ENCODE data around the gene GCSH.

GCSH gene

GRCh38 chr16:81099958-81100357, 3.8 kb upstream of the GCSH start:
- no peak for DNase-seq

DNA sequence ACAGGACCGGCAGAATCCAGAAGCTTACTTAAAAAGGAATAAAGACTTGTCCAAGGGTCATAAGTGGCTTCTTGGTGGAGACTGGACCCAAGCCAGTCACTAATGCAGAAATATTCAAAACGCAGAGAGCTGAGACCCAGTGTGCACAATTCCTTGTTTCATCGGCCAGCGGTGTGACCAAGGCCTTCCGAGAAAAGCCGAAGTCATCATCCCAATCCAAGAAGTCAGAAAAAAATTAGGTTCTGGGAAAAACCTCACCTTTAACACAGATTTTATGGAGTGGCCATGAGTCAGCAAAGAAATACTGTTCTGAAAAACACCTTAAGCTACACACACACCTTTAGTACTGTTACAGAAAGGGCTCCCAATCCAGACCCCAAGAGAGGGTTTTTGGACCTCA, 1.0 kb upstream of the GCSH start:
- no peak for DNase-seq

GRCh38 chr16:81096715-81097208, 567 bp upstream of the GCSH start:
- DNase-seq: no peak

DNA sequence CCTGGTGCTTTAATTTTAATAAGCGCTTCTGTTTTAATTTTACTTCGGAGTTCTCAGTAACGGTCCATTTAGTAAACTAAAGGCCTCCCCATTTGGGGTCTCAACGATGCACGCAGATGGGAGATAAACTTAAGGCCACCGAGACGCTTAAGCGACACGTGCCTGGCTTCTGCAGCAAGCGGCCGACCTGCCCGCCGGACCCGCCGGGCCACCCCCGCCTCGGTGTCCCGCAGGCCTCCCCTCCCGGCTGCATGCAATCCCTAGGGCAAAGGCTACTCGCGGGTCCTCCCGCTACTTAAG, 592 bp downstream of the GCSH start:
- no peak for DNase-seq

DNA sequence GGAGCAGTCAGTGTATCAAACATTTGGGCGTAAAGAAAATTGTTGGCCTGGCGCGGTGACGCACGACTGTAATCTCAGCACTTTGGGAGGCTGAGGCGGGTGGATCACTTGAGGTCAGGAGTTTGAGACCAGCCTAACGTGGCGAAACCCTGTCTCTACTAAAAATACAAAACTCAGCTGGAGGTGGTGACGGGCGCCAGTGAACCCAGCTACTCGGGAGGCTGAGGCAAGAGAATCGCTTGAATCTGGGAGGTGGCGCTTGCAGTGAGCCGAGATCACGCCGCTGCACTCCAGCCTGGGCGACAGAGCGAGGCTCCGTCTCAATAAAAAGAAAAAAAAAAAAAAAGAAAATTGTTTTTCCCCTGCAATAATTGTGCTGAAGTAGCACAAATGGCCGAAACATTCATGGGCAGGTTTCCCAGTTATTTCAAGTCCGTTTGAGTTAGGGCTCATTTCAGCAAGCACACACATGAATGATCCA, 1.4 kb downstream of the GCSH start:
- DNase-seq: no peak

- no peak for DNase-seq
Observed at GRCh38 chr16:81088836-81089235, 7.4 kb downstream of the GCSH start.

DNA sequence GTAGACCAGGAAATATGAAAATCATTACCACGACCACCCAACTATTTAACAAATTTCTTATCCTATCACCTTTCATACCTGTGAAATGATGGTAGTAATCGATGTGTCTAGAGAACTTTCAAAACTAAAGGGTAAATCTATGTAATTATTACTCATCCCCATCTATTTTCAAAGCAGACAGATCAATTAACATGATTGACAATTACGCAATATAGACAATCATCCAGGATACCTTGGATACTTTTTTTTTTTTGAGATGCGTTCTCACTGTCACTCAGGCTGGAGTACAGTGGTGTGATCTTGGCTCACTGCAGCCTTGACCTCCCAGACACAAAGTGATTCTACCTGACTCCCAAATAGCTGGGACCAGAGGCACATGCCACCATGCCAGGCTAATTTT, 15.2 kb downstream of the GCSH start:
- no peak for DNase-seq

- DNase-seq: no peak
Observed at GRCh38 chr16:81080233-81080632, 16.0 kb downstream of the GCSH start.

DNA sequence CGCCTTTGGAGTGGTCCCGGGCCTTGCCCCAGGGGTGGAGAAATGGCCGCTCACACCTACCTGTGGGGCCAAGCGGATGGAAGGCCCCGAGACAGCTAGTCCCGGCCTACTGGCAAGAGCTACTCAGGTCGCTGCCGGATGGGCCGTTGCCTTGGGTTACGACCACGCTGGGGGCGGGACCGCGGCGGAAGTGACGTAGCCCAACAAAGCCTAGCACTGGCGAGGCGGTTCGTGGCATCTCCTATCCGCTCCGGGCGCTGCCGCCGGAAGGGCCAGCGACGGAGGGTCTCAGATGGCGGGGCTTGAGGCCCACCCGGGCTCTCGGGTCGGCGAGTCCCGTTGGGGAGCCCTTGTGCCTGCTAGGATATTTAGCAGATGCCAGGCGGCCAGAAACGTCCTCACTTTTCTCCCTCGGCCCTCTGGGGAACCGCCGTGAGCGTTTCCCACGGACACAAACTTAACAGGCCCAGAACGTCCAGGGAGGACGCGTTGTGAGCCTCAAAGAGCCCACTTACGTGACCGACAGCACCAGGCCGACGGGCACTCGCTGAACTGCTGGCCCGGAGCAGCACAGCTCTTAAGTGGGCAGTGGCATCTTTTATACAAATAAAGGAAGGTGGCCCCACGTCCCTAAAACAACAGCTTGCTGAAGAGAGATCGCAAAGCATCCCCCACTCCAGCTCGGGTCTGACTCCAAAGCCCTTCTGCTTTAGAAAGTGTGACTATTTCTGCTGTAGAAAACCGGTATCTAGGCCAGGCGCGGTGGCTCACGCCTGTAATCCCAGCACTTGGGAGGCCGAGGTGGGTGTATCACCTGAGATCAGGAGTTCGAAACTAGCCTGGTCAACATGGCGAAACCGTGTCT, 18.9 kb downstream of the GCSH start, which contains the start of gene C16orf46:
C16orf46 (minus strand) TSS at position 163 of the 865 bp plus-strand sequence. CDS start 13,283 bp downstream, outside the sequence.
- DNase-seq: peak; percentile 57

GRCh38 chr16:81076566-81077075, 19.6 kb downstream of the GCSH start:
- DNase-seq: peak; percentile 42

GRCh38 chr16:81073560-81074330, 22.4 kb downstream of the GCSH start:
- DNase-seq: no peak

- no peak for DNase-seq
Observed at GRCh38 chr16:81071805-81072204, 24.4 kb downstream of the GCSH start.

DNA sequence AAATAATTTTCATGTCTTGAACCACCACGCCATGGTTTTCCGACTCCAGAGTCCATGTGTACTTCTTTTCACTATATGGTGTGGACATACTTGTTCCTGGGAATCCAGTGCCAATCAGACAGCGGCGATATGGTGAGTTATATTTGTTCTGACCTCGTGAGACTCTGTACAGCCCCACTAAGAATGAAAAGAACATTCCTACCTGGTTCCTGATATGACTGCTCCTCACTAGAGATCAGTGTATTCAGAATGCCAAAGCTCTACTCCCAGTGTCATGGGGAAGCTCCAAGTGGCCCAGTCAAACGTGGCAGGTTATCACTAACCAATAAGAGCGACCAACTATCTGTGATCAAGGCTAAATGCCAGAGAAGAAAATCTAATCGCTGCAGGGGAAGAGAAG, 25.2 kb downstream of the GCSH start:
- DNase-seq: no peak

GRCh38 chr16:81069063-81069462, 27.1 kb downstream of the GCSH start:
- DNase-seq: no peak

GRCh38 chr16:81067166-81067565, 29.0 kb downstream of the GCSH start:
- no peak for DNase-seq

GRCh38 chr16:81066681-81067080, 29.5 kb downstream of the GCSH start:
- DNase-seq: no peak

- no peak for DNase-seq
Observed at GRCh38 chr16:81061871-81062608, 34.2 kb downstream of the GCSH start.

DNA sequence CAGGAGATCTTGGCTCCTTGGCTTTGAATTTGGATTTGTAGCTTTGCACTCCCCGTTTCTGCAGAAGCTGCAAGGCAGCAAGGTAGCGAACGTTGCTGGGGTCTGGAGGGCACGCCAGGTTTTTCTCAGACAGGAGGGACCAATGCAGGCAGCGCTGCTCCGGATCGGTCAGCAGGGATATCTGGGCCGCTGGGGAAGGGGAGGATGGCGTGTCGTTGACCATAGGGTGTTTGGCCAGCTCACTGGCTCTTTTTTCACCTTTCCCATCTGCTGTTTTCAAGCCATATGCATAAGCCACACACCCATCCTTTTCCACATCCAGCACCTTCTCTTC, 34.9 kb downstream of the GCSH start:
- no peak for DNase-seq

- DNase-seq: no peak
Observed at GRCh38 chr16:81060576-81061306, 35.5 kb downstream of the GCSH start.

GRCh38 chr16:81053761-81054160, 42.4 kb downstream of the GCSH start:
- no peak for DNase-seq

DNA sequence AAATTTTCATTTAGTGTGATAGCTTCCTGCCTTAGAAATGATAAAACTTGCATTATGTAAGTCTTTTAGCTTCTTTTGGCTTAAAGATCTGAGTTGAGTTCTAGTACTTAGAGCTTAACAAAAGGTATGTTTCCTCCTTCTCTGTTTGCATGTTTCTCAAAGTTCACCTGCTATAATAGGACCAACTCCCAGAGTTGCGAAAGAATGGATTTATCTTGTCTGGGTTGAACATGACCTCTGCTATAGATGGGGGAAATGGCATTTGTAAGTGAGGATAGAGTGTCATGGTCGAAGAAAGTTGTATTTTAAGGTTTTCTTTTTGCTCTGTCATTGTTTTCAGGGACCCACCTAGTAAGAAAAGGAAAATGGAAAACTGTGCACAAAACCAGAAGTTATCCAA, 53.4 kb downstream of the GCSH start:
- no peak for DNase-seq

- DNase-seq: no peak
Observed at GRCh38 chr16:81041696-81042095, 54.5 kb downstream of the GCSH start.

Data from NCI-H2081 treated with DMSO at 0.1 percent for 48 hours (cell line).